ENCODE results near the gene PACSIN1. TPM values are rescaled to one million over a fixed set of nuclear protein-coding genes. Genes with fewer than 3 reads are reported as not detected.

The PACSIN1 gene, protein sequence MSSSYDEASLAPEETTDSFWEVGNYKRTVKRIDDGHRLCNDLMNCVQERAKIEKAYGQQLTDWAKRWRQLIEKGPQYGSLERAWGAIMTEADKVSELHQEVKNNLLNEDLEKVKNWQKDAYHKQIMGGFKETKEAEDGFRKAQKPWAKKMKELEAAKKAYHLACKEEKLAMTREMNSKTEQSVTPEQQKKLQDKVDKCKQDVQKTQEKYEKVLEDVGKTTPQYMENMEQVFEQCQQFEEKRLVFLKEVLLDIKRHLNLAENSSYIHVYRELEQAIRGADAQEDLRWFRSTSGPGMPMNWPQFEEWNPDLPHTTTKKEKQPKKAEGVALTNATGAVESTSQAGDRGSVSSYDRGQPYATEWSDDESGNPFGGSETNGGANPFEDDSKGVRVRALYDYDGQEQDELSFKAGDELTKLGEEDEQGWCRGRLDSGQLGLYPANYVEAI
- total RNA-seq: under 1 TPM in 1 of 2 donors, not detected in 1; 0.09 TPM
- long read RNA-seq, donor 1: 0 reads
- long read RNA-seq, donor 2: 0 reads

DNA sequence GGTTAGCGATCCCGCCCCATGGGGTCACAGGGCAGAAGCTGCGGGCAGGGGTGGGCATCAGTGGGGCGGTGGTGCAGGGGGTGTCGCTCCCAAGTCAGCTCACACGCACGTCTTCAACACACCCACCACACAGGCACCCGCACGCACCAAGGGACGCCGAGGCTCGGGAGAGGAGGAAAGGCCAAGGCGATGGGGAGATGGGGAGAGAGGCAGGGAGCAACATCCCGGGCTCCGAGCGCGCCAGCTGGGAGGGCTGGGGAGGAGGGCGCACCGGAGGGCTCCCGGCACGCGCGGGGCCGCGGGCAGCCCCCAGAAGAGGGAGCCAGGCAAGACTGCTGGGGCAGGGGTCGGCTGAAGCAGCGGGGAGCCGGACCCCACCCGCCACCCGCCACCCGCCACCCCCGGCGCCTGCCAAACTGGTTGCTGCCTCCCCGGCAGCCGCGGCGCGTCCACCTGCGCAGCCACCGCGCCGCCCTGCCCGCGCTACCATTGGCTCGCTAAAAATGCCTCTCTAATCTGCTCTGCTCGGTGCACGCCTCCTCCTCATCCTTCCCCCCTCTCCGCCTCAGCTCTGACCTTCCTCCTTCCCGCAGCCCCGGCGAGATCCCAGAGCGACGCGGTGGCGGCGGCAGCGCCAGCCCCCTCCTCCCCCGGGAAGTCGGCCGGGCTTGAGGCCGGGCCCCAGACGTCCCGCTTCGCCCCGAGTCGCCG, at the start of gene PACSIN1:
TSS of gene PACSIN1 (plus strand) at position 546 of the 711 bp plus-strand sequence. CDS start 60,230 bp downstream, outside the sequence.
- DNase-seq (ENCODE audit: low spot score): no peak
- intact Hi-C loops (cut with DNase I): no loop called here

DNA sequence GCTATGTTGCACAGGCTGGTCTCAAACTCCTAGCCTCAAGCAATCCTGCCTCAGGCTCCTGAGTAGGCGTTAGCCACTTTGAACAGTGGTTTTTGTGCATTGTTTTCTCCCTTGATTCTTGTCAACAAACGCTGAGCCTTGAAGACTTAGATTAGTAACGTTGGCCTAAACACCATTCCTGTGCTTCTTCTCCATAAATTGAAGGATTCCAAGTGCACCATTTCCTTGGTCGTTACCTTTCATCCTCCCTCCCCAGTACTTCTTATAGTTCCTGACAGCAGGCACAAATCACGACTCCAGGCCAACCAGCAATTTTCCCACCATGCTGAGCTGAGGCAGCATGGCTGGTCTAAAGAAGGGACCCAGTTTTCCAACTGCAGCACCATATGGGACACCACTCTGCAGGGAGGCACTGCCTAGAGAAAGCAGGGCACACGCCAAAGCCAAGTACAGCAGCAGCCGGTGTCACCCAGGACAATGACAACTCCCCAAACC, 49.0 kb upstream of the PACSIN1 start:
- intact Hi-C loops (cut with DNase I): loop anchor here (2.0 to 5.0 kb wide), 2 partner anchors 220 to 222 kb away; no protein-coding TSS in a partner anchor
- DNase-seq (ENCODE audit: low spot score): peak; percentile 70

GRCh38 chr6:34418367-34418766, 47.5 kb upstream of the PACSIN1 start:
- peak; percentile 5 for DNase-seq (ENCODE audit: low spot score)
- intact Hi-C loops (cut with DNase I): loop anchor here in 1 of 2 donors (5.0 kb wide), 1 partner anchor 221 kb away; no protein-coding TSS in a partner anchor

DNA sequence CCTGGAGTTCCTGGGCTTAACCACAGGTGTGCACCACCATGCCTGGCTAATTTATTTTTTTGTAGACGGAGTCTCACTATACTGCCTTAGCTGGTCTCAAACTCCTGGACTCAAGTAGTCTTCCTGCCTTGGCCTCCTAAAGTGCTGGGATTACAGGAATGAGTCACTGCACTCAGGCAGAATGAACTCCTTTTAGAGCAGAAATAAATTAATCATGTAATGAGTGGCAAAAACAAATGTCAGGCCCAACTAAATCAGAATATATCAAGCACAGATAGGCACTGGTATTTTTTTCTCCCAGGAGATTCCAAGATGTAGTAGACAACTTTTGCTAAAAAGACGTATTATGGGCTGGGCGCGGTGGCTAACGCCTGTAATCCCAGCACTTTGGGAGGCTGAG, 42.6 kb upstream of the PACSIN1 start:
- no peak for DNase-seq (ENCODE audit: low spot score)
- intact Hi-C loops (cut with DNase I): no loop called here

- intact Hi-C loops (cut with DNase I): no loop called here
- no peak for DNase-seq (ENCODE audit: low spot score)
These were observed 41.4 kb upstream of the PACSIN1 start for GRCh38 chr6:34424200-34425131.

DNA sequence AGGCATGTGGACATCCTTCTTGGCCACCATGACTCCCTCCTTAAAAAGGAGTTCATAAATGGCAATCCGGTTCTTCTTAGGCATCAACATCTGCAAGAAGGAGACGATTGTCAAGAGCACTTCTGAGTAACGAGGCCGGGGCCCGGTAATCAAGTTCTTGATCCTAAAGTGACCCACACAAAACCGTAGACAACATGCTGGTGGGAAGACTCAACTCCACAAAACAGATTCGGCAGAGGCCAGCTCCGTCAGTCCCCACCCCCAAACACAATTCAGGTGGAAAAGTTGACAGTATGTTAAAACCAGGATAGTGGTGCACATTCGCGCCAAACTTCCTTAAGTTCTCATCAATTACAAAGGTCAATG, 40.8 kb upstream of the PACSIN1 start:
- no peak for DNase-seq (ENCODE audit: low spot score)
- intact Hi-C loops (cut with DNase I): no loop called here

DNA sequence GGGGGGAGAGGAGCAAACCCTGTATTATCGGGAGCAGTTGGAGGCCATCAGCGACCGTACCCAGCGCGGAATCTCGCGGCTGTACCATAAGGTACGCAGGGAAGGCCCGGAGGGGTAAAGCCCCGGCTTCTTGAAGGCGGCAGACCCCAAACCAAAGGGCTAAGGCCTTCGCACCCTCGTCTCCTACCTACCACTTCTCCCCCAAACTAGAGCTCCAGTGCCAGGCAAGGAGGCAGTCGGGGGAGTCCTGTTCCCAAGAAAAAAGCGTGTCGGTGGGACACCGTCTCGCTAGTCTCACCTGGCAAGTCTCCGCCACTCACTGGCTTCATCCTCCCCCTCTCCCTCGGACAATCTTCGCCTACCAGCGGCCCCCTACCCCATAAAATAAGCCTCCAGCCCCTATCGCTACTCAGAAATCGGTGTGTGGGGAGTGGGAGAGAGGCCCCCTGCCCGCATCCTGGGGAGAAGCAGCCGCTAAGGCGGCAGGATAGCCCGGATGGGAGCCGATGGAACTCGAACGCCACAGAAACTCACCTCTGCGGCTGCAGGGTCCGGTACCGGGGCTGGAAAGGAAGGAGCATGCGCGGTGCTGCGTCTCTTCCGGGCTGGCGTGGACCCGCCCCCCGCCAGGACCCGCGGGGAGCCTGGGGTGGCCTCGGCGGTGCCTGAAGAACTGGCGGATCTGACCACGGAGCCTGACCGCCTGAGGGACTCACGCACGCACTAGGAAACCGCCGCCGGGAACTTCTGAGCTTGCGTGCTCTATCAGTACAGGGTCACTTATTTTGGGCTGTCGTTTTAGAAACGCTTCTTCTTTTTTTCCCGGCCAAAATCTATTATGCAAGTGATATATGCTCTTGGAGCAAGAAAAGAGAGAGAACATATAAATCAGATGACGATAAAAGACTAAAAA, 40.1 kb upstream of the PACSIN1 start, which contains the start of gene RPS10:
TSS of gene RPS10 (minus strand) at position 572 of the 913 bp plus-strand sequence. CDS start 848 bp downstream, outside the sequence.
- peak; percentile 98 for DNase-seq (ENCODE audit: low spot score)
- intact Hi-C loops (cut with DNase I): no loop called here

DNA sequence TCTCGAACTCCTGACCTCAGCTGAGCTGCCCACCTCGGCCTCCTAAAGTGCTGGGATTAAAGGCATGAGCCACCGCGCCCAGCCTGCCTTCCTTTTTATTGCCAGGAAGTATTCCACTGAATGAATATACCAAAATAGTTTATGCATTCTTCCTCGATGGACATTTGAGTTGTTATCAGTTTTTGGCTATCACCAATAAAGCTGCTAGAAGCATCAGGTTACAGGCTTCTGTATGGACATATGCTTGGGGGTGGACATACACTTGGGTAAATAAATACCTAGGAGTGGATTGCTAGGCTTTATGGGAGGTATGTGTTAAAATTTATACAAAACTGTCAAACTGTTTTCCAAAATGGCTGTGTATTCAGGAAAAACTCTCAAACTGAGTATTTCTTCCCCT, 30.0 kb upstream of the PACSIN1 start:
- intact Hi-C loops (cut with DNase I): no loop called here
- DNase-seq (ENCODE audit: low spot score): no peak

DNA sequence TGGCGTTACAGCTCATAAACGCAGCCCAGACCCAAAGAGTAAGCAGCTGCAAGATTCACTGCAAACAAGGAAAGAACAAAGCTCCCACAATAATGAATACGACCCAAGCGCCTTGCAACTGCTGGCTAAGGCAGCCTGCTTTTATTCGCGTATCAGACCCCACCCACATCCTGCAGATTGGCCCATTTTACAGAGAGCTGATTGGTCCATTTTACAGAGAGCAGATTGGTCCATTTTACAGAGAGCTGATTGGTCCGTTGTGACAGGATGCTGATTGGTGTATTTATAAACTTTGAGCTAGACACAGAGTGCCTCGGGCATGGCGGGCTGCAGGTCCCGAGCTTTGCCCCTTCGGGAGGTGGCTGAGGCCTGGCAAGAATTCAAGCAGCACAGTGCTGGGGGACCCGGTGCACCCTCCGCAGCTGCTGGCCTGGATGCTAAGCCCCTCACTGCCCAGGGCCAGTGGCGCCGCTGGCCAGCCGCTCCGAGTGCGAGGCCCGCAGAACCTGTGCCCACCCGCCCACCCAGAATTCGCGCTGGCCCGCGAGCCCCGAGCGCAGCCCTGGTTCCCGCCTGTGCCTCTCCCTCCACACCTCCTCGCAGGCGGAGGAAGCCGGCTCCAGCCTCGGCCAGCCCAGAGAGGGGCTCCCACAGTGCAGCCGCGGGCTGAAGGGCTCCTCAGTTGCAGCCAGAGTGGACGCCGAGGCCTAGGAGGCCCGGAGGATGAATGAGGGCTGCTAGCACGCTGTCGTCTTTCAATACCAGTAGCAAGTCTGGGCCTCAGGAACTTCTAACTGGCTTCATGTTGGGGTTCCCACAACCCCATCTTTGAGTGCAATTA, 28.9 kb upstream of the PACSIN1 start:
- no peak for DNase-seq (ENCODE audit: low spot score)
- intact Hi-C loops (cut with DNase I): no loop called here

- intact Hi-C loops (cut with DNase I): no loop called here
- no peak for DNase-seq (ENCODE audit: low spot score)
These were observed 28.3 kb upstream of the PACSIN1 start for GRCh38 chr6:34437644-34437970.

- intact Hi-C loops (cut with DNase I): no loop called here
These were observed 27.2 kb upstream of the PACSIN1 start for GRCh38 chr6:34438705-34439104.

GRCh38 chr6:34439442-34439841, 26.4 kb upstream of the PACSIN1 start:
- no peak for DNase-seq (ENCODE audit: low spot score)
- intact Hi-C loops (cut with DNase I): no loop called here

More at GRCh38 chr6:34438705-34439104, 27.2 kb upstream of the PACSIN1 start:
- no peak for DNase-seq (ENCODE audit: low spot score)

- no peak for DNase-seq (ENCODE audit: low spot score)
- intact Hi-C loops (cut with DNase I): no loop called here
These were observed 24.4 kb upstream of the PACSIN1 start for GRCh38 chr6:34441526-34441925.

DNA sequence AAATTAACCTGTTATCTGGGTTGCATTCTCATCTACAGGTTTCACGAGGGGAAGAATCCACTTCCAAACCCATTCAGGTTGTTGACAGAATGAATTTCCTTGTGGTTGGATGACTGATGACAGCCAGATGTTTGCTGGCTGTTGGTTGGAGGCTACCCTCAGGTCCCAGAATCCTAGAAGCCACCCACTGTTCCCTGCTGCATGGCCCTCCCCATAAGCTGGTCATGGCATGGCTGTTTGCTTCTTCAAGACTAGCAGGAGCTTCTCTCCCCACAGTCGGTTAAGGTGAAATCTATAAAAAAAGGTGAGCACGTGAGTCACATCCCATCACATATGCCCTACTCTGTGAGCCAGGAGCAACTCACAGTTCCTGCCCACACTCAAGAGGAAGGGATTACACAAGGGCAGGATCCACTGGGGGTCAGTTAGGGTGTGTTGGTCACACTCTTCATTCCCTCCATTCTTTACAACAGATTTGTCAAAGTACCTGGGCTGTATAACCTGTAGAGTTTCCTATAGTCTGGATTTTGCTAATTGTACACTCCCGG, 20.5 kb upstream of the PACSIN1 start:
- no peak for DNase-seq (ENCODE audit: low spot score)
- intact Hi-C loops (cut with DNase I): no loop called here

- no peak for DNase-seq (ENCODE audit: low spot score)
- intact Hi-C loops (cut with DNase I): no loop called here
These were observed 18.5 kb upstream of the PACSIN1 start for GRCh38 chr6:34447386-34447785.

DNA sequence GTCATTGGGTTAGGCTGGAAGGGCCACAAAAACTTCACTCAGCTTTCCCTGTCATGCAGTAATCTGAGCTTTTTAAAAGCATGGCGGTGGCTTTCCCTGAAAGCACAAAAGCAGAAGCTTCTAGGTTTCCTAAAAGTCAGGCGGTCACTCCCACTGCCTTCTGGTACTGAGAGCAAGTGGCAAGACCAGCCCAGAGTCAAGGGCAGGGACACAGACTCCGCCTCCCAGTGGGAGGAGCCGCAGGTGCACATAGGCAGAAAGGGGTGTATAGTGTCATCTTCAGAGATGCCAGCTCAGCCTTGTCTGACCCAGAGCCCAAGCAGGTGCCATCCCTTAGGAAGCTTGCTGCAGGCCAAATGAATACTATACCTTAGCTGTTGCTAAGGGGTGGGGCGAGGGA, 18.0 kb upstream of the PACSIN1 start:
- intact Hi-C loops (cut with DNase I): no loop called here
- no peak for DNase-seq (ENCODE audit: low spot score)

GRCh38 chr6:34451192-34451591, 14.7 kb upstream of the PACSIN1 start:
- DNase-seq (ENCODE audit: low spot score): no peak
- intact Hi-C loops (cut with DNase I): no loop called here

Data from posterior vena cava (tissue), 2 donors.